Body of pancreas (tissue), 4 donors: ENCODE measurements around the gene SMPD3. TPM values are rescaled to one million over a fixed set of nuclear protein-coding genes. Genes with fewer than 3 reads are reported as not detected.

Experiments used
- ATAC-seq: fragments of 150-250 bp; one replicate; pipeline ENCODE4 v1.9.1; 2016
- DNase-seq, 4 donors: peaks; one replicate each; pipeline ENCODE4 v3.0.0-alpha.2; 2019
- H3K27ac ChIP-seq, 4 donors: fragments of 200-600 bp; sonication (generic); 1 replicate in 3 of 4; 2 replicates in 1 of 4; pipeline versions ENCODE4 v1.5.1 to v1.6.1; 2016 to 2019; ENCODE audit warnings: mild to moderate bottlenecking in 1 of 4, mixed read lengths in 1 of 4, moderate library complexity in 1 of 4
- H3K27me3 ChIP-seq, 2 donors: fragments of 200-600 bp; sonication (generic); one replicate each; pipeline ENCODE4 v1.6.0; 2016; ENCODE audit warnings: mild to moderate bottlenecking in 1 of 2
- H3K36me3 ChIP-seq, 2 donors: fragments of 200-600 bp; sonication (generic); replicated peaks in 1 of 2; 2 replicates each; pipeline ENCODE4 v1.5.1; 2016; ENCODE audit warnings: low read depth in 2 of 2; ENCODE audit not compliant: insufficient read depth in 1 of 2
- H3K4me1 ChIP-seq: fragments of 200-600 bp; sonication (generic); one replicate; pipeline ENCODE4 v1.6.0; 2016
- H3K4me3 ChIP-seq, 2 donors: fragments of 200-600 bp; sonication (generic); 1 replicate in 1 of 2; 2 replicates in 1 of 2; pipeline ENCODE4 v1.5.1; 2016 to 2019
- H3K9me3 ChIP-seq, 3 donors: fragments of 200-600 bp; sonication (generic); 1 replicate in 2 of 3; 2 replicates in 1 of 3; pipeline ENCODE4 v1.5.1; 2016
- CTCF ChIP-seq, 7 experiments: fragments of 450-650 bp in 4 of 7; fragments of 200-600 bp in 3 of 7; sonication (generic) in 3 of 7; IDR thresholded peaks; one replicate each; pipeline ENCODE4 v1.5.1; 2016 to 2019; ENCODE audit warnings: antibody characterized with exemption in 7 of 7
- POLR2A ChIP-seq, 3 donors: fragments of 450-650 bp; IDR thresholded peaks; one replicate each; pipeline ENCODE4 v1.6.1; 2016; ENCODE audit warnings: antibody characterized with exemption in 3 of 3, mild to moderate bottlenecking in 2 of 3
- WGBS, 2 donors: methylation state at CpG; one replicate each; pipeline ENCODE4 v1.1.5; 2017; 5-methylcytosine and 5-hydroxymethylcytosine counted together
- intact Hi-C: fragments of 100-400 bp; cut with DNase I; formaldehyde crosslinking; loops from one replicate; pipeline ENCODE4 v1.15.1; 2023
- total RNA-seq, 2 donors: library from RNA; depleted of rRNA; stranded (reverse); fragments of >200 nt; gene quantifications; one replicate each; pipeline ENCODE4 v1.1.0, GENCODE V29; 2016

SMPD3 gene
- total RNA-seq, 2 donors from 2014 or later = 1.3 to 4.6 TPM

GRCh38 chr16:68348639-68349445 is 99.5 kb downstream of the SMPD3 start:
- TF ChIP-seq POLR2A (IDR thresholded peaks at IDR 0.05) (no peak), CTCF (IDR thresholded peaks at IDR 0.05) (no peak)
- H3K9me3 ChIP-seq = no peaks in the 10 kb centered on the region
- peaks cover 0 to 7% of the 10 kb centered on the region in 2 donors for H3K36me3 ChIP-seq
- ATAC-seq (no peak), DNase-seq (no peak)
- intact Hi-C loops = no loop called here
- no peak overlapping the region for H3K27ac ChIP-seq
- H3K4me1 ChIP-seq = no peaks in the 10 kb centered on the region
- WGBS, 2 donors = 90 to 95% methylated on average over 27 of the region's 27 CpGs
- no peaks in the 10 kb centered on the region for H3K27me3 ChIP-seq
- H3K4me3 ChIP-seq = no peak overlapping the region

GRCh38 chr16:68347605-68348004 is 100.7 kb downstream of the SMPD3 start:
- TF ChIP-seq POLR2A (IDR thresholded peaks at IDR 0.05) (no peak), CTCF (IDR thresholded peaks at IDR 0.05) (no peak)
- peaks cover 0 to 9% of the 10 kb centered on the region in 2 donors for H3K36me3 ChIP-seq
- no peaks in the 10 kb centered on the region for H3K9me3 ChIP-seq
- intact Hi-C loops = no loop called here
- ATAC-seq = no peak
- H3K27me3 ChIP-seq = no peaks in the 10 kb centered on the region
- no peak overlapping the region for H3K27ac ChIP-seq
- WGBS, 2 donors = 84 to 90% methylated on average over 4 of the region's 4 CpGs
- H3K4me3 ChIP-seq = no peak overlapping the region
- no peak for DNase-seq
- no peaks in the 10 kb centered on the region for H3K4me1 ChIP-seq

GRCh38 chr16:68346892-68347480 is 101.3 kb downstream of the SMPD3 start:
- Histone ChIP-seq H3K36me3 (peaks cover 0 to 7% of the 10 kb centered on the region in 2 donors), H3K27ac (no peak overlapping the region), H3K9me3 (no peaks in the 10 kb centered on the region), H3K27me3 (no peaks in the 10 kb centered on the region), H3K4me1 (no peaks in the 10 kb centered on the region), H3K4me3 (no peak overlapping the region)
- intact Hi-C loops = no loop called here
- DNase-seq (no peak), ATAC-seq (no peak)
- TF ChIP-seq CTCF (IDR thresholded peaks at IDR 0.05) = no peak
- no peak for TF ChIP-seq POLR2A (IDR thresholded peaks at IDR 0.05)
- 80 to 87% methylated on average over 10 to 12 of the region's 12 CpGs for WGBS, 2 donors

- 94% methylated on average over 14 to 16 of the region's 16 CpGs for WGBS, 2 donors
- Histone ChIP-seq H3K9me3 (no peaks in the 10 kb centered on the region), H3K27ac (no peak overlapping the region), H3K27me3 (no peaks in the 10 kb centered on the region), H3K36me3 (peaks cover 0 to 9% of the 10 kb centered on the region in 2 donors), H3K4me3 (no peak overlapping the region), H3K4me1 (no peaks in the 10 kb centered on the region)
- no peak for TF ChIP-seq CTCF (IDR thresholded peaks at IDR 0.05)
- no peak for DNase-seq
- intact Hi-C loops = no loop called here
- no peak for ATAC-seq
Measured at GRCh38 chr16:68345958-68346635, 102.2 kb downstream of the SMPD3 start.
